GM12864 (cell line): ENCODE data around the gene WDR62.

Experiments
- DNase-seq: peaks from one replicate; pipeline ENCODE4 v3.0.0-alpha.2; 2011; ENCODE audit warnings: low read depth
- H3K4me3 ChIP-seq: 2 replicates; pipeline ENCODE4 v1.5.1; 2011; ENCODE audit warnings: mild to moderate bottlenecking, low read depth, low read length, control low read depth
- TF ChIP-seq, protein P1 (sequence below): IDR thresholded peaks from 2 replicates; pipeline ENCODE4 v1.5.1; 2011; ENCODE audit warnings: low read depth, mild to moderate bottlenecking, moderate library complexity, low read length, control low read depth, inconsistent platforms; ENCODE audit errors: missing control alignments

The WDR62 gene

DNA sequence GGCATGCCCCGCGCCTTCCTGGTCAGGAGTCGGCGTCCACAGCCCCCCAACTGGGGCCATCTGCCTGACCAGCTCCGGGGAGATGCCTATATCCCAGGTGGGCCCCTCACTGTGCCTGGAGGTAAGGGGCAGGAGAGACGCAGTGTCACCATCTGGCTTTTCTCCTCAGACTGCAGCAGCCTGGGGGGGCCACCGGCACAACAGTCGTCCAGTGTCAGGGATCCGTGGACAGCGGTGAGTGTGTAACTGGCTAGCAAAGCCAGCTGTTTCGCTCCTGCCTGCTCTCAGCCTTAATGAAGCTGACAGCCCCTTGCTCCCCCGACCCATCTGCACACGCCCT, 56.5 kb downstream of the WDR62 start:
- DNase-seq: no peak
- no peak overlapping the region for H3K4me3 ChIP-seq
- TF ChIP-seq, protein P1, sequence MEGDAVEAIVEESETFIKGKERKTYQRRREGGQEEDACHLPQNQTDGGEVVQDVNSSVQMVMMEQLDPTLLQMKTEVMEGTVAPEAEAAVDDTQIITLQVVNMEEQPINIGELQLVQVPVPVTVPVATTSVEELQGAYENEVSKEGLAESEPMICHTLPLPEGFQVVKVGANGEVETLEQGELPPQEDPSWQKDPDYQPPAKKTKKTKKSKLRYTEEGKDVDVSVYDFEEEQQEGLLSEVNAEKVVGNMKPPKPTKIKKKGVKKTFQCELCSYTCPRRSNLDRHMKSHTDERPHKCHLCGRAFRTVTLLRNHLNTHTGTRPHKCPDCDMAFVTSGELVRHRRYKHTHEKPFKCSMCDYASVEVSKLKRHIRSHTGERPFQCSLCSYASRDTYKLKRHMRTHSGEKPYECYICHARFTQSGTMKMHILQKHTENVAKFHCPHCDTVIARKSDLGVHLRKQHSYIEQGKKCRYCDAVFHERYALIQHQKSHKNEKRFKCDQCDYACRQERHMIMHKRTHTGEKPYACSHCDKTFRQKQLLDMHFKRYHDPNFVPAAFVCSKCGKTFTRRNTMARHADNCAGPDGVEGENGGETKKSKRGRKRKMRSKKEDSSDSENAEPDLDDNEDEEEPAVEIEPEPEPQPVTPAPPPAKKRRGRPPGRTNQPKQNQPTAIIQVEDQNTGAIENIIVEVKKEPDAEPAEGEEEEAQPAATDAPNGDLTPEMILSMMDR: no peak

DNA sequence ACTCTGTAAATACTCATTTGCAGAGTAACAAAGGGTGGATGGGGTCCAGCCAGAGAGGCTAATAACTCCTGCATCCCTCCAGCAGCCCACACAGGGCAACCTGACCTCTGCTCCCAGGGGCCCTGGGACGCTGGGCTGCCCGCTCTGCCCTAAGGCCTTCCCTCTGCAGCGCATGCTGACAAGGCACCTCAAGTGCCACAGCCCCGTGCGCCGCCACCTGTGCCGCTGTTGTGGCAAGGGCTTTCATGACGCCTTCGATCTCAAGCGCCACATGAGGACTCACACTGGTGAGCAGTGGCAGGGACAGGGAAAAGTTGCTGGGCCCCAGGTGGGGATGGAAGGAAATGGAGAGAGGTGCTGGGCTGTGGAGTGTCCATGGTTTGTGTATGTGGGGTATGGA, 58.0 kb downstream of the WDR62 start:
- TF ChIP-seq, protein P1: no peak
- DNase-seq: no peak
- no peak overlapping the region for H3K4me3 ChIP-seq

DNA sequence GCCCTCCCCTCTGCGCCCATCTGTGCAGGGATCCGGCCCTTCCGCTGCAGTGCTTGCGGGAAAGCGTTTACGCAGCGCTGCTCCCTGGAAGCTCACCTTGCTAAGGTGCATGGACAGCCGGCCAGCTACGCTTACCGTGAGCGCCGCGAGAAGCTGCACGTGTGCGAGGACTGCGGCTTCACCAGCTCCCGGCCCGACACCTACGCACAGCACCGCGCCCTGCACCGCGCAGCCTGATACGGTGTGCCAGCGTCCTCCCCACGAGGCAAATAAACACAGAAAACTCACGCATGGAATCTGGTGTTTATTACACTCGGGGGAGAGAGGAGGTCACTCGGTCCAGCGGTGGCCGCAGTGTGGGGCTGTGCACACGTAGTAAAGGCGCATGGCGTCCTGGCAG, 58.7 kb downstream of the WDR62 start:
- peak overlapping the region; percentile 69 for H3K4me3 ChIP-seq
- no peak for DNase-seq
- TF ChIP-seq, protein P1: no peak

DNA sequence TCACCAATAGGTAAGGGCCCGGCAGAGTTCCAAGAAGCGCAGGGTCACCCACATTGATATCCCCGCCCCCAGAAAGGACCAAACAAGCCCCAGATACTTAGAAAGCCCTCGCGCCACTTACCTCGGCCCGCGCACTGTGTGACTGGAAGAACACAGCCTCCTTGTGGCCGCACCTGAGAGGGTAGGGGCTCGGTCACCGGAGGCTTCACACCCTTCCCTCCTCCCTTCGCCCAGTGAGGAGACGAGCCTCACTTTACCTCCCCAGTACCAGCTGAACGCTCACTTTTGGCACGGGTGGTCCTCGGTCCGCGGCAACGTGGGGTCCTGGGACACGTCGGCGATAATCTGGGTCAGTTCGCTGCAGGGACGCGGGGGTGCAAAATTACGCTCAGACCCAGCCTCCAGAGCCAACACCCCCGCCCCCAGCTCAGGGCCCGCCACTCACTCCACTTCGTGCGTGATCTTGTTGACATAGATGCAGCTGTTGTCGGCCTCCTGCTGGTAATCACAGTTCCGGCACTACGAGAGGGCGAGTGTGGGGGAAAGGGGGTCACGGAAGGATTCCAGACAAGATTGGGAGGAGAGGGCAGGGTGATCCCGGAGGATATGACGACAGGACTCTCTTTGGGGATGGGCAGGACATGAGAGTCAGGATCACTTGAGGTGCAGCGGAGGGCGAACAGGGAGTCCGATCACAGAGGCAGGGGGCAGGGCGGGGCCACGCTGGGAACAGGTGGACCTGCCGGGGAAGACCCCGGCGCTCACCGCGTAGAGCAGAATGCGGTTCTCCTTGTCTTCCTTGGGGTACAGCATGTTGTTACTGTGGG, 59.4 kb downstream of the WDR62 start:
- TF ChIP-seq, protein P1: peak; percentile 25

DNA sequence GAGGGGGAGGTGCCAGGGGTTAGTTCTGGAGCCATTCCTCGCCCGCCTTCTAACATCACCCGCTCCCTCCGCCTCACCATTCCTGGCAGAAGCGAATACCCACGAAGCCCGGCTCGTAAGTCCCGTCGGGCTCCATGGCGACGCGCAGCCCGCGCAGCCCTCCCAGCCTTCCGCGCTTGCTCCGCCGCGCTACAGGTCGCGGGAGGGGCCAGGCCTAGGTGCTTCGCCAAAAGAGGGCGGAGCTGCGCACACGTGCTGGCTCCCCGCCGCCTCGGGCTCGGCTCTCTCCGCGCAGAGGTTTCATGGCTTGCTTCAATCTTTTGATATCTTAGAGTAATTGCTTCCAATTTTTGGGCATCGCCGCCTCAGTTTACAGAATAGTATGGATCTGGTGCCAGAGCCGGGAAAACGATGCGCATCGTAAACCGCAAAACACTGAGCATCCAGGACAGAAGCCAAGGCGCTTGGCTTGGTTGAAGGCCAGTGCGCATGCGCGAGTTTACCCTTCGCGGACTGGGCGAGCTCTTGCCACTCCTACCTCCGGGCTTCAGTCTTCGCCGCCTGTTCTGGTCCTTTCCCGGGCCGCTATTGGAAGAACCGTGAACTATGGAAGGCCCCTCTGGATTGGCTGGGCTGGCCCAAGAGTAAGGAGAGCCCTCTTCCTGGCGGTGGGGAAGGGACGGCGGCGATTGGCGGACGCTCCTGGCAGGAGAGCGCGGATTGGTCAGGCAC, 60.2 kb downstream of the WDR62 start, which contains the start of gene POLR2I:
POLR2I (minus strand) TSS at position 155 of the 732 bp plus-strand sequence; CDS start at position 136, 19 bp downstream.
- TF ChIP-seq, protein P1: no peak
- DNase-seq: peak; percentile 99
- H3K4me3 ChIP-seq: peak within 1 kb of the TSS; percentile 69

More for the DNA sequence above, 59.4 kb downstream of the WDR62 start:
- no peak for DNase-seq
- H3K4me3 ChIP-seq: peak overlapping the region; percentile 69

DNA sequence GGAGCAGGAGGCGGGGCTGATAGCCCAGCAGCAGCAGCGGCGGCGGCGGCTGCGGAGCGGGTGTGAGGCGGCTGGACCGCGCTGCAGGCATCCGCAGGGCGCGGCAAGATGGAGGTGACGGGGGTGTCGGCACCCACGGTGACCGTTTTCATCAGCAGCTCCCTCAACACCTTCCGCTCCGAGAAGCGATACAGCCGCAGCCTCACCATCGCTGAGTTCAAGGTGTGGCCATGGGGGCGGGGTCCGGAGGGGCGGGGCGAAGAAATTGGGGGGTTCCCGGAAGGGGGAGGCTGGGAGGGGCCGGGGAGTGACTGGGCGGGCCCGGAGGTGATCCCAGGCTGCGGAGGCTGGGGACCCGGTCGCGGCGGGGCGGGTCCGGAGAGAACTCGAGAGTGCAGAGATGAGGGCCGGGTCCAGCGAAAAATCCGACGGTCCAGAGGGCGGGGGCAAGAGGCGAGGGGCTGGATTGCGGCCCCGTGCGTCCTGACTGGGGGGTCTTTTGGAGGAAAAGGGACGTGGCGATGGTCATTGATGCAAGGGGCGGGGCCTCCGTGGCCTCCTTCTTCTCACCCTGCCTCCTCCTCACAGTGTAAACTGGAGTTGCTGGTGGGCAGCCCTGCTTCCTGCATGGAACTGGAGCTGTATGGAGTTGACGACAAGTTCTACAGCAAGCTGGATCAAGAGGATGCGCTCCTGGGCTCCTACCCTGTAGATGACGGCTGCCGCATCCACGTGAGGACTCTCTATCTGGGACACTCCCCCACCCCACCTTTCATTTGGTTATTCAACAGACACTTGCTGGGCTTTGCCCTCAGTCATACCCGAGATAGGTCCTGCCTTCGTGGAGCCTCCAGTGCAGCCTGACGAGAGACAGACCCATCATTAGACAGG, 61.0 kb downstream of the WDR62 start, which contains the start of gene TBCB:
TBCB (plus strand) TSS at position 16 of the 891 bp plus-strand sequence; CDS start at position 109, 93 bp downstream.
- TF ChIP-seq, protein P1: no peak
- peak within 1 kb of the TSS; percentile 69 for H3K4me3 ChIP-seq
- DNase-seq: no peak
